Natural killer cell (primary cell): ENCODE data around the gene SPINK9. TPM values are rescaled to one million over a fixed set of nuclear protein-coding genes. Genes with fewer than 3 reads are reported as not detected.

Experiments
- ATAC-seq, 3 donors: fragments of 150-1000 bp in 2 of 3; fragments of 200-7000 bp in 1 of 3; cut with Tn5 transposase; 1 replicate in 1 of 3; 2 replicates in 2 of 3; pipeline ENCODE4 v1.10.0; 2021; ENCODE audit warnings: mild to moderate bottlenecking in 2 of 3, moderate library complexity in 2 of 3
- DNase-seq, 2 donors: peaks; one replicate each; pipeline versions ENCODE4 v3.0.0 to v3.0.0-alpha.2; 2013 to 2021; ENCODE audit warnings: mixed read lengths in 1 of 2
- H3K27ac ChIP-seq: one replicate; pipeline ENCODE4 v1.5.1; 2013; ENCODE audit warnings: mild to moderate bottlenecking, low read length
- H3K27me3 ChIP-seq: one replicate; pipeline ENCODE4 v1.6.1; 2013; ENCODE audit warnings: low read length; ENCODE audit not compliant: control insufficient read depth, insufficient read depth
- H3K36me3 ChIP-seq: one replicate; pipeline ENCODE4 v1.6.1; 2013; ENCODE audit warnings: low read length; ENCODE audit not compliant: control insufficient read depth, insufficient read depth
- H3K4me1 ChIP-seq: one replicate; pipeline ENCODE4 v1.6.1; 2013; ENCODE audit warnings: low read length; ENCODE audit not compliant: control insufficient read depth, insufficient read depth
- H3K4me3 ChIP-seq: one replicate; pipeline ENCODE4 v1.5.1; 2013; ENCODE audit warnings: low read length
- H3K9me3 ChIP-seq: one replicate; pipeline ENCODE4 v1.6.1; 2013; ENCODE audit warnings: low read length; ENCODE audit not compliant: control insufficient read depth, insufficient read depth
- H3K27ac Mint-ChIP-seq, 2 donors: one replicate each; pipeline ENCODE4 v1.8.0; 2022; ENCODE audit warnings: mild to moderate bottlenecking in 2 of 2, mixed read lengths in 2 of 2, moderate library complexity in 1 of 2
- H3K27me3 Mint-ChIP-seq, 2 donors: one replicate each; pipeline ENCODE4 v1.8.0; 2022; ENCODE audit warnings: low read depth in 2 of 2, mixed read lengths in 2 of 2
- H3K36me3 Mint-ChIP-seq: one replicate; pipeline ENCODE4 v1.8.0; 2022; ENCODE audit warnings: mixed read lengths
- H3K4me1 Mint-ChIP-seq, 2 donors: one replicate each; pipeline ENCODE4 v1.8.0; 2022; ENCODE audit warnings: mixed read lengths in 2 of 2
- H3K4me3 Mint-ChIP-seq: one replicate; pipeline ENCODE4 v1.8.0; 2022; ENCODE audit warnings: mild to moderate bottlenecking, moderate library complexity, mixed read lengths
- H3K9me3 Mint-ChIP-seq, 2 donors: one replicate each; pipeline ENCODE4 v1.8.0; 2022; ENCODE audit warnings: mixed read lengths in 2 of 2
- CTCF ChIP-seq: fragments of 200-600 bp; IDR thresholded peaks from one replicate; pipeline ENCODE4 v1.8.0; 2022; ENCODE audit warnings: antibody characterized with exemption
- WGBS: methylation state at CpG from one replicate; pipeline ENCODE4 v1.1.7; 2013; ENCODE audit warnings: missing lambda C conversion rate; ENCODE audit not compliant: insufficient coverage; 5-methylcytosine and 5-hydroxymethylcytosine counted together
- intact Hi-C: fragments of 100-400 bp; cut with micrococcal nuclease; formaldehyde crosslinking; loops from one replicate; pipeline ENCODE4 v1.14.2; 2022
- total RNA-seq, 4 donors: library from RNA; stranded (reverse); fragments of 120-200 nt in 1 of 4; gene quantifications; one replicate each; pipeline versions ENCODE4 v1.2.3 to v1.2.4, GENCODE V29; 2013 to 2022

Gene SPINK9
- total RNA-seq, 3 donors from 2014 or later (not counting 1 experiment from before 2014, with no cell fraction given) = not detected

- 90% methylated on average over 4 of the region's 4 CpGs for WGBS
- no peaks in the 10 kb centered on the region for H3K27me3 ChIP-seq
These were observed 2.0 kb upstream of the SPINK9 start for GRCh38 chr5:148333262-148333849.

GRCh38 chr5:148336704-148337435 is 1.5 kb downstream of the SPINK9 start:
- H3K27me3 ChIP-seq = no peaks in the 10 kb centered on the region
- H3K27me3 Mint-ChIP-seq = peaks cover 0 to 3% of the 10 kb centered on the region in 2 donors
- H3K27ac Mint-ChIP-seq = no peak overlapping the region
- H3K9me3 ChIP-seq = no peaks in the 10 kb centered on the region
- H3K36me3 Mint-ChIP-seq = no peaks in the 10 kb centered on the region
- H3K9me3 Mint-ChIP-seq = peaks cover 0 to 4% of the 10 kb centered on the region in 2 donors
- DNase-seq (no peak), ATAC-seq (no peak)
- no peak for TF ChIP-seq CTCF
- H3K4me3 Mint-ChIP-seq = no peak overlapping the region
- 67% methylated on average over 2 of the region's 3 CpGs for WGBS
- H3K27ac ChIP-seq = no peak overlapping the region
- H3K4me1 Mint-ChIP-seq = no peaks in the 10 kb centered on the region
- H3K4me1 ChIP-seq = no peaks in the 10 kb centered on the region
- H3K36me3 ChIP-seq = no peaks in the 10 kb centered on the region
- no peak overlapping the region for H3K4me3 ChIP-seq
- intact Hi-C loops = no loop called here

More at GRCh38 chr5:148333262-148333849, 2.0 kb upstream of the SPINK9 start:
- H3K4me3 ChIP-seq = no peak overlapping the region
- DNase-seq (no peak), ATAC-seq (no peak)
- intact Hi-C loops = no loop called here
- H3K9me3 ChIP-seq = no peaks in the 10 kb centered on the region
- H3K36me3 ChIP-seq = no peaks in the 10 kb centered on the region
- Mint-ChIP-seq H3K27me3 (peaks cover 0 to 3% of the 10 kb centered on the region in 2 donors), H3K27ac (no peak overlapping the region), H3K36me3 (no peaks in the 10 kb centered on the region), H3K4me1 (no peaks in the 10 kb centered on the region), H3K9me3 (peaks cover 0 to 13% of the 10 kb centered on the region in 2 donors), H3K4me3 (no peak overlapping the region)
- no peak for TF ChIP-seq CTCF
- H3K4me1 ChIP-seq = no peaks in the 10 kb centered on the region
- H3K27ac ChIP-seq = no peak overlapping the region

DNA sequence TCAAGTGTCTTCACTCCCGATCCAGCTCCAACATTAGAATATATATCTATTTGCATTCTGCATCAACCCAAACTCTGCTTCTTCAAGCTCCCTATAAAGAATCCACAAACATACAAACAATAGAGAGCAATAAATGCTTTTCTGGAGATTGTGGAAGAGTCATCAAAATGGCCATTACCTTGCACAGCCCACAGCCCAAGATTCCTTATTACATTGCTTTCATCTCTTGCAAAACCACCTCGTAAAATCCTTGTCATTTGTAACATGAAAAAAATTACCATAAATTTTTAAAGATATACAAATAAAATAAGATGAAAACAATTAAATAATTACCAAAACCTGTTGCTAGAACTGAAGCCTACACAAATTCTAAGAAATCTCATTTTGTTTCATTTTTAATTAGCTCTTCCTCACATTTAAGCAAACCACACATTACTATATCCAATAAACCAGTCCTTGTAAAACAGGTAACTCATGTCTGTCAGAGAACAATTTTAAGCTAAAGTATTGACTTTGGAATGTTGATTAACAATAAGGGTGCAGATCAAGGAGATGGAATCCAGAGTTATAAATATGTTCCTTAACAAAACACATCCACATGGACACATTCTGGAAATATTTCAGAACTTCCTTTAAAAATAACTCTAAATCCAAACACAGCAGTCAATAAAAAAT is 7.1 kb downstream of the SPINK9 start:
- Mint-ChIP-seq H3K4me3 (no peak overlapping the region), H3K9me3 (peaks cover 0 to 3% of the 10 kb centered on the region in 2 donors), H3K27me3 (peaks cover 5 to 7% of the 10 kb centered on the region in 2 donors), H3K4me1 (no peaks in the 10 kb centered on the region), H3K27ac (no peak overlapping the region), H3K36me3 (no peaks in the 10 kb centered on the region)
- intact Hi-C loops = no loop called here
- TF ChIP-seq CTCF = no peak
- Histone ChIP-seq H3K27me3 (no peaks in the 10 kb centered on the region), H3K4me1 (no peaks in the 10 kb centered on the region), H3K4me3 (no peak overlapping the region), H3K27ac (no peak overlapping the region), H3K9me3 (no peaks in the 10 kb centered on the region), H3K36me3 (no peaks in the 10 kb centered on the region)
- ATAC-seq (no peak), DNase-seq (no peak)
- 90% methylated on average over 2 of the region's 2 CpGs for WGBS
